ENCODE measurements around the gene ARID3C.

The ARID3C gene

GRCh38 chr9:34610434-34611206 is 18.2 kb downstream of the ARID3C start:
- peaks cover 0 to 22% (median 12%) of the 10 kb centered on the region in 4 experiments for H3K36me3 ChIP-seq (ENCODE audit: control insufficient read depth in 4 of 4, insufficient read depth in 4 of 4, low read length in 3 of 4)
- peak in 2 of 3 donors; percentile 35 to 37 for DNase-seq
- WGBS (ENCODE audit: insufficient coverage): 96% methylated on average over 20 of the region's 20 CpGs
- ChIA-PET POLR2A (interaction anchor here (1.1 kb wide), 1 partner anchor 10 kb away, joined by 3 read pairs; the partner anchor contains the start of gene DCTN3), CTCF (interaction anchor here (0.7 to 17.0 kb wide), 6 partner anchors 8 to 170 kb away, joined by 3 to 293 read pairs (median 3); partner anchors contain the start of genes ARID3C and SIGMAR1)
- H3K9me3 ChIP-seq (ENCODE audit: control extremely low read depth in 1 of 5, control insufficient read depth in 4 of 5, insufficient read depth in 2 of 5, low read depth in 1 of 5, low read length in 4 of 5): no peaks in the 10 kb centered on the region
- H3K27me3 ChIP-seq (replicated peaks in 2 of 5; ENCODE audit: control insufficient read depth in 4 of 5, insufficient read depth in 5 of 5, low read length in 4 of 5): peaks cover 0 to 4% (median 2%) of the 10 kb centered on the region in 5 experiments
- H3K4me1 ChIP-seq (ENCODE audit: control extremely low read depth in 1 of 4, control insufficient read depth in 4 of 4, insufficient read depth in 4 of 4, low read length in 3 of 4): peaks cover 1 to 26% (median 20%) of the 10 kb centered on the region in 4 experiments
- H3K27ac ChIP-seq (ENCODE audit: insufficient read depth in 1 of 2, low read depth in 1 of 2, low read length in 2 of 2, poor library complexity in 1 of 2, severe bottlenecking in 2 of 2): no peak overlapping the region
- peak overlapping the region in 2 of 7 experiments; percentile 85 to 93 for H3K4me3 ChIP-seq (ENCODE audit: control insufficient read depth in 1 of 7, extremely low read depth in 1 of 7, insufficient read depth in 4 of 7, low read depth in 2 of 7, low read length in 6 of 7)

- WGBS (ENCODE audit: insufficient coverage): 83% methylated on average over 2 of the region's 2 CpGs
- peaks cover 0 to 8% (median 5%) of the 10 kb centered on the region in 5 experiments for H3K27me3 ChIP-seq (replicated peaks in 2 of 5; ENCODE audit: control insufficient read depth in 4 of 5, insufficient read depth in 5 of 5, low read length in 4 of 5)
- peaks cover 0 to 7% (median 0%) of the 10 kb centered on the region in 4 experiments for H3K36me3 ChIP-seq (ENCODE audit: control insufficient read depth in 4 of 4, insufficient read depth in 4 of 4, low read length in 3 of 4)
- peaks cover 0 to 18% (median 12%) of the 10 kb centered on the region in 4 experiments for H3K4me1 ChIP-seq (ENCODE audit: control extremely low read depth in 1 of 4, control insufficient read depth in 4 of 4, insufficient read depth in 4 of 4, low read length in 3 of 4)
- no peak overlapping the region for H3K27ac ChIP-seq (ENCODE audit: insufficient read depth in 1 of 2, low read depth in 1 of 2, low read length in 2 of 2, poor library complexity in 1 of 2, severe bottlenecking in 2 of 2)
- ChIA-PET POLR2A (no interaction called here), CTCF (interaction anchor here (0.7 to 17.0 kb wide), 10 partner anchors 10 to 232 kb away, joined by 3 to 293 read pairs (median 6); partner anchors contain the start of genes ARID3C, DCTN3 and SIGMAR1)
- no peak for DNase-seq
- H3K9me3 ChIP-seq (ENCODE audit: control extremely low read depth in 1 of 5, control insufficient read depth in 4 of 5, insufficient read depth in 2 of 5, low read depth in 1 of 5, low read length in 4 of 5): no peaks in the 10 kb centered on the region
- H3K4me3 ChIP-seq (ENCODE audit: control insufficient read depth in 1 of 7, extremely low read depth in 1 of 7, insufficient read depth in 4 of 7, low read depth in 2 of 7, low read length in 6 of 7): no peak overlapping the region
Measured at GRCh38 chr9:34607331-34607730, 21.5 kb downstream of the ARID3C start.

GRCh38 chr9:34606905-34607304 is 22.0 kb downstream of the ARID3C start:
- Histone ChIP-seq H3K27ac (ENCODE audit: insufficient read depth in 1 of 2, low read depth in 1 of 2, low read length in 2 of 2, poor library complexity in 1 of 2, severe bottlenecking in 2 of 2) (no peak overlapping the region), H3K9me3 (ENCODE audit: control extremely low read depth in 1 of 5, control insufficient read depth in 4 of 5, insufficient read depth in 2 of 5, low read depth in 1 of 5, low read length in 4 of 5) (no peaks in the 10 kb centered on the region), H3K36me3 (ENCODE audit: control insufficient read depth in 4 of 4, insufficient read depth in 4 of 4, low read length in 3 of 4) (peaks cover 0 to 7% (median 0%) of the 10 kb centered on the region in 4 experiments), H3K4me3 (ENCODE audit: control insufficient read depth in 1 of 7, extremely low read depth in 1 of 7, insufficient read depth in 4 of 7, low read depth in 2 of 7, low read length in 6 of 7) (no peak overlapping the region), H3K27me3 (replicated peaks in 2 of 5; ENCODE audit: control insufficient read depth in 4 of 5, insufficient read depth in 5 of 5, low read length in 4 of 5) (peaks cover 0 to 8% (median 6%) of the 10 kb centered on the region in 5 experiments), H3K4me1 (ENCODE audit: control extremely low read depth in 1 of 4, control insufficient read depth in 4 of 4, insufficient read depth in 4 of 4, low read length in 3 of 4) (peaks cover 0 to 15% (median 9%) of the 10 kb centered on the region in 4 experiments)
- ChIA-PET POLR2A (no interaction called here), CTCF (interaction anchor here (0.7 to 17.0 kb wide), 10 partner anchors 11 to 231 kb away, joined by 3 to 293 read pairs (median 6); partner anchors contain the start of genes ARID3C, DCTN3 and SIGMAR1)
- WGBS (ENCODE audit: insufficient coverage): 93% methylated on average over 1 of the region's 3 CpGs
- DNase-seq: no peak

- Histone ChIP-seq H3K27me3 (replicated peaks in 2 of 5; ENCODE audit: control insufficient read depth in 4 of 5, insufficient read depth in 5 of 5, low read length in 4 of 5) (peaks cover 0 to 8% (median 6%) of the 10 kb centered on the region in 5 experiments), H3K4me1 (ENCODE audit: control extremely low read depth in 1 of 4, control insufficient read depth in 4 of 4, insufficient read depth in 4 of 4, low read length in 3 of 4) (peaks cover 0 to 9% (median 4%) of the 10 kb centered on the region in 4 experiments), H3K36me3 (ENCODE audit: control insufficient read depth in 4 of 4, insufficient read depth in 4 of 4, low read length in 3 of 4) (peaks cover 0 to 7% (median 0%) of the 10 kb centered on the region in 4 experiments), H3K9me3 (ENCODE audit: control extremely low read depth in 1 of 5, control insufficient read depth in 4 of 5, insufficient read depth in 2 of 5, low read depth in 1 of 5, low read length in 4 of 5) (no peaks in the 10 kb centered on the region), H3K4me3 (ENCODE audit: control insufficient read depth in 1 of 7, extremely low read depth in 1 of 7, insufficient read depth in 4 of 7, low read depth in 2 of 7, low read length in 6 of 7) (no peak overlapping the region), H3K27ac (ENCODE audit: insufficient read depth in 1 of 2, low read depth in 1 of 2, low read length in 2 of 2, poor library complexity in 1 of 2, severe bottlenecking in 2 of 2) (no peak overlapping the region)
- ChIA-PET CTCF (interaction anchor here (0.9 to 17.0 kb wide), 9 partner anchors 13 to 170 kb away, joined by 3 to 293 read pairs (median 7); partner anchors contain the start of genes ARID3C, DCTN3 and SIGMAR1), POLR2A (no interaction called here)
- DNase-seq: no peak
Measured at GRCh38 chr9:34606190-34606589, 22.7 kb downstream of the ARID3C start.

GRCh38 chr9:34603610-34604231 is 25.1 kb downstream of the ARID3C start:
- Histone ChIP-seq H3K9me3 (ENCODE audit: control extremely low read depth in 1 of 5, control insufficient read depth in 4 of 5, insufficient read depth in 2 of 5, low read depth in 1 of 5, low read length in 4 of 5) (no peaks in the 10 kb centered on the region), H3K4me3 (ENCODE audit: control insufficient read depth in 1 of 7, extremely low read depth in 1 of 7, insufficient read depth in 4 of 7, low read depth in 2 of 7, low read length in 6 of 7) (no peak overlapping the region), H3K27ac (ENCODE audit: insufficient read depth in 1 of 2, low read depth in 1 of 2, low read length in 2 of 2, poor library complexity in 1 of 2, severe bottlenecking in 2 of 2) (no peak overlapping the region), H3K36me3 (ENCODE audit: control insufficient read depth in 4 of 4, insufficient read depth in 4 of 4, low read length in 3 of 4) (no peaks in the 10 kb centered on the region), H3K27me3 (replicated peaks in 2 of 5; ENCODE audit: control insufficient read depth in 4 of 5, insufficient read depth in 5 of 5, low read length in 4 of 5) (peaks cover 0 to 14% (median 7%) of the 10 kb centered on the region in 5 experiments), H3K4me1 (ENCODE audit: control extremely low read depth in 1 of 4, control insufficient read depth in 4 of 4, insufficient read depth in 4 of 4, low read length in 3 of 4) (no peaks in the 10 kb centered on the region)
- peak; percentile 68 to 88 (median 80) for DNase-seq
- CTCF ChIA-PET: interaction anchor here (0.6 to 17.0 kb wide), 27 partner anchors 10 to 270 kb away, joined by 3 to 293 read pairs (median 5); partner anchors contain the start of genes ARID3C and SIGMAR1
- 52% methylated on average over 3 of the region's 4 CpGs for WGBS (ENCODE audit: insufficient coverage)
- POLR2A ChIA-PET: no interaction called here

- WGBS (ENCODE audit: insufficient coverage): 100% methylated on average over 4 of the region's 6 CpGs
Measured at GRCh38 chr9:34601937-34602573, 26.8 kb downstream of the ARID3C start.

More at GRCh38 chr9:34601937-34602573, 26.8 kb downstream of the ARID3C start:
- no peaks in the 10 kb centered on the region for H3K9me3 ChIP-seq (ENCODE audit: control extremely low read depth in 1 of 5, control insufficient read depth in 4 of 5, insufficient read depth in 2 of 5, low read depth in 1 of 5, low read length in 4 of 5)
- POLR2A ChIA-PET: interaction anchor here (0.7 kb wide), 1 partner anchor 198 kb away, joined by 3 read pairs; no protein-coding TSS in a partner anchor
- CTCF ChIA-PET: interaction anchor here (0.9 to 17.0 kb wide), 13 partner anchors 7 to 270 kb away, joined by 3 to 293 read pairs (median 6); partner anchors contain the start of genes ARID3C, RPP25L and SIGMAR1
- H3K27me3 ChIP-seq (replicated peaks in 2 of 5; ENCODE audit: control insufficient read depth in 4 of 5, insufficient read depth in 5 of 5, low read length in 4 of 5): peaks cover 0 to 15% (median 10%) of the 10 kb centered on the region in 5 experiments
- H3K4me1 ChIP-seq (ENCODE audit: control extremely low read depth in 1 of 4, control insufficient read depth in 4 of 4, insufficient read depth in 4 of 4, low read length in 3 of 4): no peaks in the 10 kb centered on the region
- H3K27ac ChIP-seq (ENCODE audit: insufficient read depth in 1 of 2, low read depth in 1 of 2, low read length in 2 of 2, poor library complexity in 1 of 2, severe bottlenecking in 2 of 2): no peak overlapping the region
- no peak for DNase-seq
- no peak overlapping the region for H3K4me3 ChIP-seq (ENCODE audit: control insufficient read depth in 1 of 7, extremely low read depth in 1 of 7, insufficient read depth in 4 of 7, low read depth in 2 of 7, low read length in 6 of 7)
- no peaks in the 10 kb centered on the region for H3K36me3 ChIP-seq (ENCODE audit: control insufficient read depth in 4 of 4, insufficient read depth in 4 of 4, low read length in 3 of 4)

Measured in common myeloid progenitor, CD34-positive (primary cell).